ENCODE data around the gene SLIT3. TPM values are rescaled to one million over a fixed set of nuclear protein-coding genes. Genes with fewer than 3 reads are reported as not detected.

Gene SLIT3
- total RNA-seq, 3 donors from 2014 or later (not counting 1 experiment from before 2014, with no cell fraction given), result 0.34 to 0.80 TPM; not detected in 1

- WGBS (ENCODE audit: insufficient coverage), result 90% methylated on average over 13 of the region's 13 CpGs
- H3K27me3 ChIP-seq (ENCODE audit: control insufficient read depth, insufficient read depth, low read length), result no peaks in the 10 kb centered on the region
- ATAC-seq, result no peak
Measured at GRCh38 chr5:168768172-168768571, 532.8 kb downstream of the SLIT3 start.

DNA sequence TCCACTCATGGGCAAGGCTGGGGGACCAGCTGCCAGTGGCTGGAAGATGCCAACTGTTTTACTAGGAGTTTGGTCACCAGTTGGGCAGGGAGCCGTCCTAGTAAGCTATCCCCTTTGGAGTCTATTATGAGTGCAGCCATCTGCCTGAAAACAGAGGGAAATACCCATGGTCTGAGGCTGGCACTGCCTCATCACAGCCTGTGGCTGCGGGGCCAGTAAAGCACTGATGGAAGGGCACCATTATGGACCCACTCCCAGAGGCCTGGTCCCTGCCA, 534.6 kb downstream of the SLIT3 start:
- Mint-ChIP-seq H3K36me3 (no peaks in the 10 kb centered on the region), H3K27ac (no peak overlapping the region), H3K4me1 (no peaks in the 10 kb centered on the region), H3K9me3 (no peaks in the 10 kb centered on the region), H3K4me3 (no peak overlapping the region), H3K27me3 (ENCODE audit: low read depth in 2 of 2) (peaks cover 0 to 2% of the 10 kb centered on the region in 2 donors)
- WGBS (ENCODE audit: insufficient coverage), result 70% methylated on average over 2 of the region's 2 CpGs
- no peaks in the 10 kb centered on the region for H3K36me3 ChIP-seq (ENCODE audit: control insufficient read depth, insufficient read depth, low read length)
- no peak overlapping the region for H3K4me3 ChIP-seq (ENCODE audit: low read length)
- H3K9me3 ChIP-seq (ENCODE audit: control insufficient read depth, insufficient read depth, low read length), result no peaks in the 10 kb centered on the region
- H3K27me3 ChIP-seq (ENCODE audit: control insufficient read depth, insufficient read depth, low read length), result no peaks in the 10 kb centered on the region
- no peak for TF ChIP-seq CTCF (IDR thresholded peaks at IDR 0.05)
- H3K4me1 ChIP-seq (ENCODE audit: control insufficient read depth, insufficient read depth, low read length), result no peaks in the 10 kb centered on the region
- H3K27ac ChIP-seq (ENCODE audit: low read length), result no peak overlapping the region
- DNase-seq, result no peak
- intact Hi-C loops (cut with micrococcal nuclease), result no loop called here
- no peak for ATAC-seq

More at GRCh38 chr5:168768172-168768571, 532.8 kb downstream of the SLIT3 start:
- Mint-ChIP-seq H3K27ac (no peak overlapping the region), H3K9me3 (no peaks in the 10 kb centered on the region), H3K27me3 (ENCODE audit: low read depth in 2 of 2) (peaks cover 0 to 2% of the 10 kb centered on the region in 2 donors), H3K4me1 (no peaks in the 10 kb centered on the region), H3K36me3 (no peaks in the 10 kb centered on the region), H3K4me3 (no peak overlapping the region)
- Histone ChIP-seq H3K4me3 (ENCODE audit: low read length) (no peak overlapping the region), H3K9me3 (ENCODE audit: control insufficient read depth, insufficient read depth, low read length) (no peaks in the 10 kb centered on the region), H3K27ac (ENCODE audit: low read length) (no peak overlapping the region), H3K4me1 (ENCODE audit: control insufficient read depth, insufficient read depth, low read length) (no peaks in the 10 kb centered on the region), H3K36me3 (ENCODE audit: control insufficient read depth, insufficient read depth, low read length) (no peaks in the 10 kb centered on the region)
- TF ChIP-seq CTCF (IDR thresholded peaks at IDR 0.05), result no peak
- intact Hi-C loops (cut with micrococcal nuclease), result no loop called here
- DNase-seq, result no peak

GRCh38 chr5:168765551-168766425, 535.2 kb downstream of the SLIT3 start:
- Histone ChIP-seq H3K27ac (ENCODE audit: low read length) (no peak overlapping the region), H3K4me1 (ENCODE audit: control insufficient read depth, insufficient read depth, low read length) (no peaks in the 10 kb centered on the region), H3K36me3 (ENCODE audit: control insufficient read depth, insufficient read depth, low read length) (no peaks in the 10 kb centered on the region), H3K9me3 (ENCODE audit: control insufficient read depth, insufficient read depth, low read length) (no peaks in the 10 kb centered on the region), H3K27me3 (ENCODE audit: control insufficient read depth, insufficient read depth, low read length) (no peaks in the 10 kb centered on the region), H3K4me3 (ENCODE audit: low read length) (no peak overlapping the region)
- Mint-ChIP-seq H3K27me3 (ENCODE audit: low read depth in 2 of 2) (peaks cover 0 to 2% of the 10 kb centered on the region in 2 donors), H3K36me3 (no peaks in the 10 kb centered on the region), H3K9me3 (no peaks in the 10 kb centered on the region), H3K4me1 (no peaks in the 10 kb centered on the region), H3K27ac (no peak overlapping the region), H3K4me3 (no peak overlapping the region)
- WGBS (ENCODE audit: insufficient coverage), result 65% methylated on average over 4 of the region's 9 CpGs
- no peak for ATAC-seq
- DNase-seq, result no peak
- no peak for TF ChIP-seq CTCF (IDR thresholded peaks at IDR 0.05)
- intact Hi-C loops (cut with micrococcal nuclease), result no loop called here

Data from natural killer cell (primary cell).